Left cardiac atrium (tissue), 4 donors: ENCODE measurements around the gene MICAL2. TPM values are rescaled to one million over a fixed set of nuclear protein-coding genes. Genes with fewer than 3 reads are reported as not detected.

Experiments
- ATAC-seq, 2 donors: fragments of 200-7000 bp; cut with Tn5 transposase; one replicate each; pipeline ENCODE4 v1.9.1; 2020; ENCODE audit warnings: mild to moderate bottlenecking in 2 of 2, moderate library complexity in 2 of 2
- DNase-seq: peaks from one replicate; pipeline ENCODE4 v3.0.0-alpha.2; 2020
- intact Hi-C, 2 donors: fragments of 100-400 bp; cut with DNase I; formaldehyde crosslinking; loops; one replicate each; pipeline versions ENCODE4 v1.14.1 to v1.15.1; 2022 to 2023
- total RNA-seq, 2 donors: library from RNA; stranded (reverse); fragmentation: NEBNext Ultra II Directional; extraction: Animal tissue kit (Norgen Biotek cat#: 25700); gene quantifications; one replicate each; pipeline ENCODE4 v1.2.1, GENCODE V29; 2021
- donor health status: DM: no; HTN: yes; CAD: no.
- donor health status: DM: no; HTN: yes; CAD: no; lungs with severe emphysema.
- donor health status: DM: yes; HTN: yes; CAD: no.
- donor health status: Dilated cardiomyopathy.

MICAL2 gene
- total RNA-seq, 2 donors from 2014 or later: 74.5 to 128 TPM

GRCh38 chr11:12223771-12224536, 113.6 kb downstream of the MICAL2 start:
- intact Hi-C loops: loop anchor here in 1 of 2 donors (10.0 kb wide), 1 partner anchor 59 kb away; no protein-coding TSS in a partner anchor
- ATAC-seq (no peak), DNase-seq (no peak)

GRCh38 chr11:12224537-12224893, 114.1 kb downstream of the MICAL2 start:
- ATAC-seq (peak; percentile 65 to 68), DNase-seq (peak; percentile 86)
- intact Hi-C loops: loop anchor here in 1 of 2 donors (10.0 kb wide), 1 partner anchor 60 kb away; no protein-coding TSS in a partner anchor

- DNase-seq: no peak
- intact Hi-C loops: loop anchor here in 1 of 2 donors (10.0 kb wide), 1 partner anchor 60 kb away; no protein-coding TSS in a partner anchor
- ATAC-seq: no peak
Observed at GRCh38 chr11:12225046-12225739, 114.8 kb downstream of the MICAL2 start.

- intact Hi-C loops: loop anchor here in 1 of 2 donors (10.0 kb wide), 1 partner anchor 61 kb away; no protein-coding TSS in a partner anchor
- ATAC-seq (no peak), DNase-seq (no peak)
Observed at GRCh38 chr11:12226093-12226492, 115.7 kb downstream of the MICAL2 start.

GRCh38 chr11:12229450-12230229, 119.2 kb downstream of the MICAL2 start:
- intact Hi-C loops: loop anchor here (10.0 kb wide), 2 partner anchors 65 to 125 kb away; no protein-coding TSS in a partner anchor
- ATAC-seq (peak in 1 of 2 donors; percentile 28), DNase-seq (no peak)

GRCh38 chr11:12232160-12232559, 121.8 kb downstream of the MICAL2 start:
- intact Hi-C loops: loop anchor here in 1 of 2 donors (10.0 kb wide), 1 partner anchor 127 kb away; no protein-coding TSS in a partner anchor
- DNase-seq: no peak
- no peak for ATAC-seq

GRCh38 chr11:12232817-12233601, 122.6 kb downstream of the MICAL2 start:
- no peak for DNase-seq
- ATAC-seq: peak in 1 of 2 donors; percentile 64
- intact Hi-C loops: loop anchor here in 1 of 2 donors (10.0 kb wide), 1 partner anchor 128 kb away; no protein-coding TSS in a partner anchor

GRCh38 chr11:12233602-12233925, 123.2 kb downstream of the MICAL2 start:
- DNase-seq: no peak
- no peak for ATAC-seq
- intact Hi-C loops: loop anchor here in 1 of 2 donors (10.0 kb wide), 1 partner anchor 129 kb away; no protein-coding TSS in a partner anchor

GRCh38 chr11:12234221-12234620, 123.8 kb downstream of the MICAL2 start:
- DNase-seq (peak; percentile 53), ATAC-seq (no peak)
- intact Hi-C loops: loop anchor here in 1 of 2 donors (10.0 kb wide), 1 partner anchor 129 kb away; no protein-coding TSS in a partner anchor

GRCh38 chr11:12235080-12235479, 124.7 kb downstream of the MICAL2 start:
- no peak for DNase-seq
- intact Hi-C loops: loop anchor here (5.0 to 10.0 kb wide), 3 partner anchors 47 to 188 kb away; no protein-coding TSS in a partner anchor
- ATAC-seq: no peak

- DNase-seq: no peak
- intact Hi-C loops: loop anchor here (5.0 to 10.0 kb wide), 3 partner anchors 47 to 188 kb away; no protein-coding TSS in a partner anchor
- no peak for ATAC-seq
Observed at GRCh38 chr11:12235553-12235946, 125.2 kb downstream of the MICAL2 start.

GRCh38 chr11:12235947-12236743, 125.8 kb downstream of the MICAL2 start:
- DNase-seq (no peak), ATAC-seq (peak; percentile 10 to 31)
- intact Hi-C loops: loop anchor here (1.0 to 10.0 kb wide), 4 partner anchors 46 to 189 kb away; no protein-coding TSS in a partner anchor

GRCh38 chr11:12236744-12237101, 126.3 kb downstream of the MICAL2 start:
- DNase-seq (no peak), ATAC-seq (no peak)
- intact Hi-C loops: loop anchor here (1.0 to 10.0 kb wide), 4 partner anchors 46 to 189 kb away; no protein-coding TSS in a partner anchor

GRCh38 chr11:12237381-12237784, 127.0 kb downstream of the MICAL2 start:
- intact Hi-C loops: loop anchor here (5.0 to 10.0 kb wide), 3 partner anchors 45 to 190 kb away; no protein-coding TSS in a partner anchor
- peak in 1 of 2 donors; percentile 11 for ATAC-seq

GRCh38 chr11:12238420-12238819, 128.0 kb downstream of the MICAL2 start:
- no peak for DNase-seq
- intact Hi-C loops: loop anchor here (5.0 to 10.0 kb wide), 3 partner anchors 44 to 191 kb away; no protein-coding TSS in a partner anchor
- peak in 1 of 2 donors; percentile 14 for ATAC-seq

More at GRCh38 chr11:12237381-12237784, 127.0 kb downstream of the MICAL2 start:
- DNase-seq: no peak

- no peak for ATAC-seq
- no peak for DNase-seq
- intact Hi-C loops: loop anchor here (5.0 to 10.0 kb wide), 3 partner anchors 43 to 192 kb away; no protein-coding TSS in a partner anchor
Observed at GRCh38 chr11:12239396-12239795, 129.0 kb downstream of the MICAL2 start.
